NAMALWA (cell line): ENCODE results near the gene TTN.
"Not testable (repeated sequence)": the region's sequence is repeated elsewhere in the genome, so short reads cannot be mapped to it uniquely, and the experiment has no call there.

Source experiments
- DNase-seq: peaks from one replicate; pipeline ENCODE4 v3.0.0-alpha.2; 2015; ENCODE audit warnings: low spot score

Gene TTN

GRCh38 chr2:178529194-178529593, 278.0 kb downstream of the TTN start:
- DNase-seq: no peak

DNA sequence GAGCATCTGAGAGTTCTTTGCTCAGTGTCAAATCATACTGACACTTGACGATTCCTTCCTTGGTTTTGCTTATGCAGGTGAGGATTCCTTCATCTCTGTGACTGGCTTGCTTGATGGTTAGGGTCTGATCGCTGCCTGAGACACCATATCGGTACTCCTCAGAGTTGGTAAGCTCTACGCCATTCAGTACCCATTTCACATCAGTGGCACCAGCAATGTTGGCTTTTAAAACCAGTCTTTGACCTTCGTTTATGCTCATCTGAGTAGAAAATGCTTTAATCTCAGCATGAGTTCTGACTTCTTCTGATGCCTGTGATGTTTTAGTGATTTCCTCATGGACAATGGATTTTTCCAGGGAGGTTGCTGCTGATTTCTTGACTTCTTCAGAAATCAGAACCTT, 278.6 kb downstream of the TTN start:
- DNase-seq: no peak

GRCh38 chr2:178527592-178527991, 279.6 kb downstream of the TTN start:
- DNase-seq: no peak

GRCh38 chr2:178526256-178526655, 281.0 kb downstream of the TTN start:
- no peak for DNase-seq

- not testable (repeated sequence) for DNase-seq
Observed at GRCh38 chr2:178525460-178525859, 281.8 kb downstream of the TTN start.

DNA sequence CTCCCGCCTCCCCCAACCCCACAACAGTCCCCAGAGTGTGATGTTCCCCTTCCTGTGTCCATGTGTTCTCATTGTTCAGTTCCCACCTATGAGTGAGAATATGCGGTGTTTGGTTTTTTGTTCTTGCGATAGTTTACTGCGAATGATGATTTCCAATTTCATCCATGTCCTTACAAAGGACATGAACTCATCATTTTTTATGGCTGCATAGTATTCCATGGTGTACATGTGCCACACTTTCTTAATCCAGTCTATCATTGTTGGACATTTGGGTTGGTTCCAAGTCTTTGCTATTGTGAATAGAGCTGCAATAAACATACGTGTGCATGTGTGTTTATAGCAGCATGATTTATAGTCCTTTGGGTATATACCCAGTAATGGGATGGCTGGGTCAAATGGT, 282.2 kb downstream of the TTN start:
- not testable (repeated sequence) for DNase-seq

DNA sequence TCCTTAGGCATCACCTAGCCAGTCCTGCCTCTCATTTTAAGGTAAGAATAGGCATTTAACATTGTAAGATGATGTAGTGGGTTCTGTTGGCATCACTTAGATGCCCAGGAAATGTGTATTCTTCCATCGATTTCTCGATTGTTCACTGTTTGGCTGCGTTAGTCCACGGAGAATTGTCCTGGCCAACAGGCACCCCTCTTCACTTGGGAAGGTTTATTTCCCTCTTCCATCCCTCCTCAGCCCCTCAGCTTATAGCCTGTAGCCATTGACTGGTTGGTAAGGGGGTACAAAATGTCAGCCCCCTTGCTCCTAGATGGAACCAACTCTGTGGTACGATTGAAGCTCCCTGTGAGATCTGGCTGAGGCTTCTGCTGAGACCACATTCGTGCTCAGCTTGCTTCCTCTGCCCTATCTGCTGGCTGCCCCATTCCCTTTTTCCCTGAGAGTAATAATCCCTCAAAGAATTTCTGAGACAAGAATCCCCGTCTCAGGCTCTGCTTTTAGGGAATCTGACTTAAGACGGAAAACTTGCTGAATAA, 283.6 kb downstream of the TTN start:
- peak; percentile 22 for DNase-seq

GRCh38 chr2:178522950-178523595, 284.1 kb downstream of the TTN start:
- peak; percentile 91 for DNase-seq

GRCh38 chr2:178521304-178522150, 285.7 kb downstream of the TTN start:
- DNase-seq: no peak

DNA sequence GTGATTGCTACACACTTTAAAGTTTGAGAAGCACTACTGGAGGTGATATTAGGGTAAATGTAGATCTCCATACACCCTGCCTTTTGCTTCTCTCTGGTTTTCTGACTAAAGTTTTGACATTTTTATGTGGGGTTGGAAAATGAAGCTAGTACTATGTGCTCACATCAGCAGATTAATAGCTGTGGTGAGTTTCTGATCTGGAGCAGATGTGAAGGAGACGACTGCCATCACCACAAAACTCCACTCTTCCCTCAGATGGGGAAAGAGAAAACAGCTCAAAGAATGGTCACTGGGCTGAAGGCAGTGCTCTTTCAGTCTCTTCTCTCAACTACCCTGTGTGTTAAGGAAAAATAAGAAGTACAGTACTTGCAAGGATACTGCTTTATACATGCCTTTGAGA, 289.7 kb downstream of the TTN start:
- no peak for DNase-seq

GRCh38 chr2:178514664-178515063, 292.6 kb downstream of the TTN start:
- DNase-seq: no peak

DNA sequence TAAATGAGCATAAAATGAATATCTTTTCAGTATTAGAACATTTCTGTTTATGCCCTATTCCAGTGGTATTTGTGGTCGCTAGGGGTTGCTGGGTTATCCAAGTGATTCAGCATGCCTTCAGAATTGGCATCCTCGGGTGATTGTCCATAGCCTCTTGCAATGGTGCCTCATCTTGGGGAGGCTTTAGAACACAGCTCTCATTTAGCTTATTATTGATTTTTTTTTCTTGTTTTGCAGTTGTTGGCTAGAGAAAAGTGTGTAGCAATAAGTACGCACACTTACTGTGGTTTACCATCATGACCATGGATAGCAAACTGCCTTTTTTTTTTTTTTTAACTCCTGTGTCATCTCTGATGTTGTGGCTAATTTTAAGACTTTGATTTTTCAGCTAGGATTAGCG, 293.3 kb downstream of the TTN start:
- DNase-seq: no peak

- no peak for DNase-seq
Observed at GRCh38 chr2:178512484-178512883, 294.7 kb downstream of the TTN start.

GRCh38 chr2:178510384-178510783, 296.8 kb downstream of the TTN start:
- DNase-seq: no peak

DNA sequence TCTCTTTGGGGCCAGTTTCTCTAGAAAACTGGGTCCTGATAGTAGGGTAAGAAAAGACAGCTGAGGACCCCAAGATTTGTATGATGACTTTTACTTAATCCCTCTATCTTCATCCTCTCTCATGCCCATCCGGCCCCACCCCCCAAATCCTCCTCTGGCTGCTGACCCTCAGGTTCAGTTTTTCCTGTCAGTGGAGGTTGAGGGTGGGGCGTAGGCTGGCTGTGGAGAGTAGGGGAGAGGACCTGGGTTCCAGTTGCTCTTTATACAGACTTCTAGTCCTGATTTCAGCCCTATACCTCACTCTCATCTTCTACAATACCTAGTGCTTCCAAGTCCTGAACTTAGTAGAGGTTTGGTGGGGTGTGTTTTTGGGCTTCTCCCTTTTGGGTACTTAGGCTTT, 298.6 kb downstream of the TTN start:
- no peak for DNase-seq

DNA sequence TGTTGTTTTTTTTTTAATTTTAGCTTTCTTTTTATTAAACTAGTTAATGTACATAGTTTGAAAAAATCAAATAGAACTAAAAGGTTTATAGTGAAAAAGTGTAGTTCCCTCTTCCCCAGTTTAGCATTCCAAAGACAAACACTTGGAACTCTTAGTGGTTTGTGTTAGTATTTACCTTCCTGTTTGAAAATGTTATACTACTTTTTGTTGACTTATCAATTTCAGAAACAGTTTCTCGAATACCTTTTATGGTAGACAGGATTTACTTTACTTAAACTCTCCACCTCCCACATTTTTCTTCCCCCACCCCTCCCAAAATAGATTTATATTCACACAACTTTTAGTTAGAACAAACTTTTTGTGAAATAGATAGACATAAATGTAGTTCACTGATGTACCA, 300.3 kb downstream of the TTN start:
- DNase-seq: no peak

- DNase-seq: no peak
Observed at GRCh38 chr2:178506524-178506923, 300.7 kb downstream of the TTN start.

GRCh38 chr2:178506101-178506500, 301.1 kb downstream of the TTN start:
- no peak for DNase-seq

GRCh38 chr2:178502751-178503150, 304.5 kb downstream of the TTN start:
- DNase-seq: no peak

DNA sequence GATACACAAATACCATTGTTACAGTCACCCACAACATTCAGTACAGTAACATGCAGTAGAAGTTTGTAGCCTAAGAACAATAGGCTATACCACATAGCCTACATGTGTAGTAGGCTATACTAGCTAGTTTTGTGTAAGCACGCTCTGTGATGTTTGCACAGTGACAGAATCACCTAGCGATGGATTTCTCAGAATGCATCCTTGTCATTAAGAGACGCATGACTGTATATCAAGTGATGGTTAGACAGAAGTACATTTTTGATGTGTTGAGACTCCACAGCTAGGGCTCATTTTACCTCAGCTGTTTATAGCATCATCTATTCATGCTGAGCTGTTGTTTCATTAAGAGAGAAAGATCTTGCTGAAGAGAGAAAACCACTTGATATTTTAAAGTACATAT, 307.6 kb downstream of the TTN start:
- no peak for DNase-seq

DNA sequence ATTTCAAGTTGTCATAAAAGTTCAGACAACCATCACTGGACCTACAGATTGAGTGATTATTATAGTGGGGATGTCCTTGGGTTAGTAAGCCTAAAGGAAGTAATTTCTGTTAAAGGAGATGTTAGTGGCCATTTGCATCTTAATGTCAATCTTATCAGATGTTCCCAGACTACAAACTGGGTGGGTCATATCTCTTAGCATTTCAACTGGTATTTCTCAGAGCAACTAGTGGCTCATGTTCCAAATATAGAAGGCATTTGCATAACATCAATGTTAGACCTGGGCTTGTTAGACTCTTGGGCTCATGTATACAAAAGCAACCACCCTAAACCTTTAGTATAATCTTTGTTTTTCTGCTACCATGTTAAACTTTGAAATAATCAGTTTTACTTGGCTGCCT, 309.1 kb downstream of the TTN start:
- peak; percentile 36 for DNase-seq

- no peak for DNase-seq
Observed at GRCh38 chr2:178496049-178496448, 311.2 kb downstream of the TTN start.

DNA sequence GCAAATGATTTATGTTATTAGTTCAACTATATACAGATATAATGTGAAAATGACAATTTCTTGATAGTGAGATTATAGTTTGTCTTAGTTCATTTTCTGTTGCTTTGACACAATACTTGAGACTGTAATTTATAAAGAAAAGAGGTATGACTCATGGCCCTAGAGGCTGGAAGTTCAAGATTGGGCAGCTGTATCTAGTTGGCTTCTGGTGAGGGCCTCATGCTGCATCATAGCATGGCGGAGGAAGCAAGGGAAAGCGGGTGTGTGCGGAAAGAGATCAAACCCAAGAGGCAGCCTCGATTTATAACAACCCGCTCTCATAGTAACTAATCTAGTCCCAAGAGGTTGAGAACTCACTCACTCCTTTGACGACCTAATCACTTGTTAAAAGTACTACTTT, 315.6 kb downstream of the TTN start:
- DNase-seq: no peak
